PC-3 (cell line): ENCODE measurements around the gene NUP133.

Experiments used
- EZH2 ChIP-seq: fragments of 300-600 bp; sonication (generic); IDR thresholded peaks from one replicate; pipeline ENCODE4 v1.6.1; 2017; ENCODE audit warnings: antibody characterized with exemption, mild to moderate bottlenecking, low read length; ENCODE audit not compliant: unreplicated experiment
- TF ChIP-seq, protein P1 (sequence below): fragments of 300-600 bp; sonication (generic); conservative IDR thresholded peaks from 2 replicates; pipeline ENCODE4 v1.5.1; 2017; ENCODE audit warnings: antibody characterized with exemption, low read depth, mild to moderate bottlenecking, low read length

DNA sequence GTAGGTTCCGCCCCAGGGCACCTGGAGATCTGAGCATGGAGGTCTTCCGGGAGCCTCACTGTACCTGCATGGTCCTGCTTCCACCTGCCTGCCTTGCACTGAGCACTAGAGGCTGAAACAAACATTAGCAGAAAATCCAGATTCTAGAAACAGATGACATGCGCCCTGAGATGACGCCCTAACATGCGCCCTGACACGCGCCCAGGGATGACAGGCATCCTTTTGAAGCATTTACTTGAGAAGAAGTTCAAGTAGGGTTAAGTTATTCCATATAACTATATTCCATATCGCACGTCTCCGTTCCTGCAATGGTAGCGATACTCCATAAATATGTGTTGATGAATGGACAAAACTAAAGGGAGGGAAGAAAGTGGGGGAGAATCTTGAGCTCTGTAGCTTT is 87.9 kb downstream of the NUP133 start:
- TF ChIP-seq EZH2, result no peak
- TF ChIP-seq, protein P1, sequence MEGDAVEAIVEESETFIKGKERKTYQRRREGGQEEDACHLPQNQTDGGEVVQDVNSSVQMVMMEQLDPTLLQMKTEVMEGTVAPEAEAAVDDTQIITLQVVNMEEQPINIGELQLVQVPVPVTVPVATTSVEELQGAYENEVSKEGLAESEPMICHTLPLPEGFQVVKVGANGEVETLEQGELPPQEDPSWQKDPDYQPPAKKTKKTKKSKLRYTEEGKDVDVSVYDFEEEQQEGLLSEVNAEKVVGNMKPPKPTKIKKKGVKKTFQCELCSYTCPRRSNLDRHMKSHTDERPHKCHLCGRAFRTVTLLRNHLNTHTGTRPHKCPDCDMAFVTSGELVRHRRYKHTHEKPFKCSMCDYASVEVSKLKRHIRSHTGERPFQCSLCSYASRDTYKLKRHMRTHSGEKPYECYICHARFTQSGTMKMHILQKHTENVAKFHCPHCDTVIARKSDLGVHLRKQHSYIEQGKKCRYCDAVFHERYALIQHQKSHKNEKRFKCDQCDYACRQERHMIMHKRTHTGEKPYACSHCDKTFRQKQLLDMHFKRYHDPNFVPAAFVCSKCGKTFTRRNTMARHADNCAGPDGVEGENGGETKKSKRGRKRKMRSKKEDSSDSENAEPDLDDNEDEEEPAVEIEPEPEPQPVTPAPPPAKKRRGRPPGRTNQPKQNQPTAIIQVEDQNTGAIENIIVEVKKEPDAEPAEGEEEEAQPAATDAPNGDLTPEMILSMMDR, result no peak
